ACC112 (cell line): ENCODE results near the gene IL1RAPL1.

Experiments
- H2AFZ ChIP-seq: fragments of 200-600 bp; sonication (generic); one replicate; pipeline ENCODE4 v1.6.0; 2017; ENCODE audit warnings: antibody characterized with exemption, low read length; ENCODE audit not compliant: unreplicated experiment
- H3K27ac ChIP-seq: fragments of 200-600 bp; sonication (generic); 2 replicates; pipeline ENCODE4 v1.5.1; 2014; ENCODE audit warnings: low read depth, mild to moderate bottlenecking, antibody characterized with exemption, low read length, moderate library complexity
- H3K27me3 ChIP-seq: fragments of 200-600 bp; sonication (generic); 2 replicates; pipeline ENCODE4 v1.6.1; 2014; ENCODE audit warnings: mild to moderate bottlenecking, antibody characterized with exemption, low read length, moderate library complexity, mixed read lengths; ENCODE audit not compliant: insufficient read depth
- H3K36me3 ChIP-seq: fragments of 200-600 bp; sonication (generic); 2 replicates; pipeline ENCODE4 v1.6.1; 2016; ENCODE audit warnings: mild to moderate bottlenecking, antibody characterized with exemption, low read length, moderate library complexity, mixed read lengths; ENCODE audit not compliant: insufficient read depth
- H3K4me1 ChIP-seq: fragments of 200-600 bp; sonication (generic); one replicate; pipeline ENCODE4 v1.6.1; 2016; ENCODE audit warnings: low read length, mixed read lengths; ENCODE audit not compliant: insufficient read depth, unreplicated experiment, control insufficient read depth
- H3K4me3 ChIP-seq: fragments of 200-600 bp; sonication (generic); 2 replicates; pipeline ENCODE4 v1.5.1; 2014; ENCODE audit warnings: mild to moderate bottlenecking, low read depth, low read length
- H3K79me2 ChIP-seq: fragments of 200-600 bp; sonication (generic); one replicate; pipeline ENCODE4 v1.6.0; 2016; ENCODE audit warnings: low read length; ENCODE audit not compliant: control insufficient read depth, unreplicated experiment, insufficient read depth

Gene IL1RAPL1

DNA sequence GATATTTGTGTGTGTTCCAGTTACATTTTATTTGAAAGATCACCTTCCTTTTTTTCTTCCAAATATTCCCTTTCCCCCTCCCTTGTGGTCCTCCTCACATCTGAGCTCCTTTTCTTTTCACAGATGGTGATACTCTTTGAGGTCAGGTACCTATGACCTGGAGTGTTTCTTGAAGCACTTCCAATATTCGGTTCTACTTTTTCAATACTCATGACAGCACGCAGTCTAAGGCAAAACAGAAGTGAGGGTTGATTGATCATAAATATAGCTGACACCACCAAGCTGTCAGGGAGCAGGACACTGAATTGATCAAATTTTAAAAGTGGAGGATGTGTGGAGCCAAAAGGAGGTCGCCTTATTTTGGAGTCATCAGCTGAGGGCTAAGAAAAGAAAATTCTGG, 1293.7 kb downstream of the IL1RAPL1 start:
- no peaks in the 10 kb centered on the region for H3K79me2 ChIP-seq
- H3K4me3 ChIP-seq, result no peak overlapping the region
- no peaks in the 10 kb centered on the region for H3K36me3 ChIP-seq

GRCh38 chrX:29890004-29890403, 1302.8 kb downstream of the IL1RAPL1 start:
- H3K4me1 ChIP-seq, result no peaks in the 10 kb centered on the region
- H3K36me3 ChIP-seq, result no peaks in the 10 kb centered on the region
- H3K79me2 ChIP-seq, result no peaks in the 10 kb centered on the region
- no peaks in the 10 kb centered on the region for H3K27me3 ChIP-seq
- H2AFZ ChIP-seq, result no peak overlapping the region
- H3K27ac ChIP-seq, result no peak overlapping the region
- no peak overlapping the region for H3K4me3 ChIP-seq

More for the DNA sequence above, 1293.7 kb downstream of the IL1RAPL1 start:
- H3K27ac ChIP-seq, result no peak overlapping the region
- H3K4me1 ChIP-seq, result no peaks in the 10 kb centered on the region
- no peak overlapping the region for H2AFZ ChIP-seq
- no peaks in the 10 kb centered on the region for H3K27me3 ChIP-seq

- Histone ChIP-seq H3K4me3 (no peak overlapping the region), H3K36me3 (no peaks in the 10 kb centered on the region), H3K79me2 (no peaks in the 10 kb centered on the region), H2AFZ (no peak overlapping the region), H3K27ac (no peak overlapping the region), H3K4me1 (no peaks in the 10 kb centered on the region), H3K27me3 (no peaks in the 10 kb centered on the region)
Observed at GRCh38 chrX:29890646-29891200, 1303.5 kb downstream of the IL1RAPL1 start.

- H3K27ac ChIP-seq, result no peak overlapping the region
- no peak overlapping the region for H2AFZ ChIP-seq
- H3K27me3 ChIP-seq, result no peaks in the 10 kb centered on the region
- H3K4me3 ChIP-seq, result no peak overlapping the region
- H3K79me2 ChIP-seq, result no peaks in the 10 kb centered on the region
- no peaks in the 10 kb centered on the region for H3K4me1 ChIP-seq
- H3K36me3 ChIP-seq, result no peaks in the 10 kb centered on the region
Observed at GRCh38 chrX:29902004-29902403, 1314.8 kb downstream of the IL1RAPL1 start.

DNA sequence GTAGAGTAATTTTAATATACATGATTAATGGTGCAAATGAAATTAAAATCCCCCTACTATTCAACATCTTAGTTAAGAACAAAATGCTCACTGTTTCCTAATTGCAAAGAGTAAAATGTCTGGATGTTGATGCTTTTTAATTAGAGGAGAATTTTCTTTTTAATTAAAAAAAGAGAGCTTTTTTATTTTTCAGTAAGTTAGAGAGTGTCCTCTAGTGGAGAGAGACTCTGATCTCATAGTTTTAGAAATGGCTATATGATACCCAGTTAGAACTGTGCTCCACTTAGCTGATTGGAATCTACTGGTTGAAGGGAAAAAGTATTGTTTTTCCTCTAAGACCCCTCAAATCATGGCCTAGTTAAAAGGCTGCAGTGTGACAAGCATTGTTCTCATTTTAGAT, 1316.1 kb downstream of the IL1RAPL1 start:
- no peak overlapping the region for H3K27ac ChIP-seq
- no peaks in the 10 kb centered on the region for H3K79me2 ChIP-seq
- no peaks in the 10 kb centered on the region for H3K36me3 ChIP-seq
- no peaks in the 10 kb centered on the region for H3K4me1 ChIP-seq
- H3K4me3 ChIP-seq, result no peak overlapping the region
- no peaks in the 10 kb centered on the region for H3K27me3 ChIP-seq
- H2AFZ ChIP-seq, result no peak overlapping the region

GRCh38 chrX:29911673-29912072, 1324.4 kb downstream of the IL1RAPL1 start:
- Histone ChIP-seq H3K4me3 (no peak overlapping the region), H3K27me3 (no peaks in the 10 kb centered on the region), H3K36me3 (no peaks in the 10 kb centered on the region), H2AFZ (no peak overlapping the region), H3K27ac (no peak overlapping the region), H3K79me2 (no peaks in the 10 kb centered on the region), H3K4me1 (no peaks in the 10 kb centered on the region)

GRCh38 chrX:29913647-29914046, 1326.4 kb downstream of the IL1RAPL1 start:
- Histone ChIP-seq H3K27me3 (no peaks in the 10 kb centered on the region), H2AFZ (no peak overlapping the region), H3K4me1 (no peaks in the 10 kb centered on the region), H3K79me2 (no peaks in the 10 kb centered on the region), H3K36me3 (no peaks in the 10 kb centered on the region), H3K27ac (no peak overlapping the region), H3K4me3 (no peak overlapping the region)

GRCh38 chrX:29922607-29923006, 1335.4 kb downstream of the IL1RAPL1 start:
- H3K27me3 ChIP-seq, result no peaks in the 10 kb centered on the region
- H2AFZ ChIP-seq, result no peak overlapping the region
- H3K4me3 ChIP-seq, result no peak overlapping the region
- no peaks in the 10 kb centered on the region for H3K36me3 ChIP-seq
- H3K4me1 ChIP-seq, result no peaks in the 10 kb centered on the region
- no peaks in the 10 kb centered on the region for H3K79me2 ChIP-seq
- no peak overlapping the region for H3K27ac ChIP-seq

DNA sequence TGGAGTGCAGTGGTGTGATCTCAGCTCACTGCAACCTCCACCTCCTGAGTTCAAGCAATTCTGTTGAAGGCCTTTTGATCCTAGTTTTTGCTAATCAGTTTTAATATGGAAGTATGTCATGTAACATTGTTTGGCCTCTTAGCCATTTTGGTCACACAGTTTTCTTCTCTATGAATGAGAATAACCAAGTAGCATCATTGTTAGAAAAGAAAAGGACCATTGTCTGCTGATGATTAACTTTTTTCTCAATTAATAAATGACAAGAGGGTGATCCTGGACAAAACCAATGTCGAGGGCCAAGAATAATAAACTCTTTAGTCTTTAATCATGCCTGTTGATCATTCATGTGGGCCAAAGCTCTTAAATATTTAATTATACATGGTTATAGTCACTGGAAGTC, 1338.8 kb downstream of the IL1RAPL1 start:
- H3K27me3 ChIP-seq, result no peaks in the 10 kb centered on the region
- no peaks in the 10 kb centered on the region for H3K4me1 ChIP-seq
- H2AFZ ChIP-seq, result no peak overlapping the region
- H3K36me3 ChIP-seq, result no peaks in the 10 kb centered on the region
- no peak overlapping the region for H3K4me3 ChIP-seq
- H3K79me2 ChIP-seq, result no peaks in the 10 kb centered on the region
- no peak overlapping the region for H3K27ac ChIP-seq

DNA sequence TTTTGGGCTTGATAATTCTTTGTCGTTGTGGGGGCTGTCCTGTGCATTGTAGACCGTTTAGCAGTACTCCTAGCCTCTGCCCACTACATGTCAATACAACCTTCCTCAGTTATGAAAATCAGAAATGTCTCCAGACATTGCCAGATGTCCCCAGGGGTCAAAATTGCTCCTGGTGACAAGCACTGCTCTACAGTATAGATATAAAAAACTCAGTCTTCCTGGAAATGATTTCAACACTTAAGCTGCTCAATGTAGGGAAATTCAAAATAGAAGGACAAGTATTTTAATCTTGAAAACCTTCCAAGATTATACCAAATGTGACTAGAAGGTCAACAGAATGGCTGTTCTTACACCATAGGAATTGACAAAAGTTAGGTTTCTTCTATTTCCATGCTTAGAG, 1339.4 kb downstream of the IL1RAPL1 start:
- Histone ChIP-seq H3K4me1 (no peaks in the 10 kb centered on the region), H2AFZ (no peak overlapping the region), H3K79me2 (no peaks in the 10 kb centered on the region), H3K27me3 (no peaks in the 10 kb centered on the region), H3K27ac (no peak overlapping the region), H3K4me3 (no peak overlapping the region), H3K36me3 (no peaks in the 10 kb centered on the region)

- no peaks in the 10 kb centered on the region for H3K36me3 ChIP-seq
- H2AFZ ChIP-seq, result no peak overlapping the region
- no peaks in the 10 kb centered on the region for H3K79me2 ChIP-seq
- no peak overlapping the region for H3K27ac ChIP-seq
- no peaks in the 10 kb centered on the region for H3K4me1 ChIP-seq
- no peaks in the 10 kb centered on the region for H3K27me3 ChIP-seq
- H3K4me3 ChIP-seq, result no peak overlapping the region
Observed at GRCh38 chrX:29935455-29935854, 1348.2 kb downstream of the IL1RAPL1 start.
